Measurements from ENCODE around the gene KRTAP19-1. TPM values are rescaled to one million over a fixed set of nuclear protein-coding genes. Genes with fewer than 3 reads are reported as not detected.

The KRTAP19-1 gene
- total RNA-seq, 1 donor from 2014 or later, result not detected

Other genes with a start within 250 kb of the KRTAP19-1 start
- gene KRTAP24-1, start 197.4 kb downstream of the KRTAP19-1 start, total RNA-seq, result not detected
- gene KRTAP25-1, start 190.9 kb downstream of the KRTAP19-1 start, total RNA-seq, result not detected
- gene KRTAP26-1, start 160.1 kb downstream of the KRTAP19-1 start, total RNA-seq, result not detected
- gene KRTAP27-1, start 142.7 kb downstream of the KRTAP19-1 start, total RNA-seq, result not detected
- gene KRTAP23-1, start 131.8 kb downstream of the KRTAP19-1 start, total RNA-seq, result not detected
- not detected for gene KRTAP13-2, start 108.1 kb downstream of the KRTAP19-1 start, total RNA-seq
- gene KRTAP13-1, start 84.3 kb downstream of the KRTAP19-1 start, total RNA-seq, result not detected
- not detected for gene KRTAP13-3, start 54.4 kb downstream of the KRTAP19-1 start, total RNA-seq
- gene KRTAP13-4, start 50.1 kb downstream of the KRTAP19-1 start, total RNA-seq, result not detected
- gene KRTAP15-1, start 40.1 kb downstream of the KRTAP19-1 start, total RNA-seq, result not detected
- gene KRTAP19-2, start 7.1 kb upstream of the KRTAP19-1 start, total RNA-seq, result not detected
- gene KRTAP19-3, start 11.6 kb upstream of the KRTAP19-1 start, total RNA-seq, result not detected
- gene KRTAP19-4, start 16.8 kb upstream of the KRTAP19-1 start, total RNA-seq, result not detected
- gene KRTAP19-5, start 21.8 kb upstream of the KRTAP19-1 start, total RNA-seq, result not detected
- gene KRTAP19-6, start 61.5 kb upstream of the KRTAP19-1 start, total RNA-seq, result not detected
- gene KRTAP19-7, start 80.9 kb upstream of the KRTAP19-1 start, total RNA-seq, result not detected
- not detected for gene KRTAP22-2, start 110.0 kb upstream of the KRTAP19-1 start, total RNA-seq
- gene KRTAP6-3, start 112.1 kb upstream of the KRTAP19-1 start, total RNA-seq, result not detected
- not detected for gene KRTAP6-2, start 118.5 kb upstream of the KRTAP19-1 start, total RNA-seq
- gene KRTAP22-1, start 120.7 kb upstream of the KRTAP19-1 start, total RNA-seq, result not detected
- not detected for gene KRTAP6-1, start 133.6 kb upstream of the KRTAP19-1 start, total RNA-seq
- not detected for gene KRTAP20-1, start 136.1 kb upstream of the KRTAP19-1 start, total RNA-seq
- gene KRTAP20-4, start 140.3 kb upstream of the KRTAP19-1 start, total RNA-seq, result not detected
- not detected for gene KRTAP20-2, start 154.8 kb upstream of the KRTAP19-1 start, total RNA-seq
- gene KRTAP20-3, start 162.5 kb upstream of the KRTAP19-1 start, total RNA-seq, result not detected
- not detected for gene KRTAP21-3, start 238.4 kb upstream of the KRTAP19-1 start, total RNA-seq